GM18520 (cell line): ENCODE results near the gene VSIG10L.

Source experiments
- ATAC-seq: cut with Tn5 transposase; IDR thresholded peaks from one replicate; pipeline ENCODE4 v1.9.1; 2021; ENCODE audit not compliant: unreplicated experiment

The VSIG10L gene

GRCh38 chr19:51318687-51319648 lies 23.0 kb downstream of the VSIG10L start:
- ATAC-seq, result no peak

GRCh38 chr19:51317968-51318367 lies 24.0 kb downstream of the VSIG10L start:
- ATAC-seq, result no peak

GRCh38 chr19:51317376-51317775 lies 24.6 kb downstream of the VSIG10L start:
- no peak for ATAC-seq

GRCh38 chr19:51316688-51317087 lies 25.3 kb downstream of the VSIG10L start:
- ATAC-seq, result no peak

- no peak for ATAC-seq
Observed at GRCh38 chr19:51311351-51312257, 30.3 kb downstream of the VSIG10L start, which contains the start of gene IGLON5. IGLON5 (plus strand) TSS chr19:51311644; CDS start chr19:51311848, 204 bp downstream.

- no peak for ATAC-seq
Observed at GRCh38 chr19:51305479-51305878, 36.5 kb downstream of the VSIG10L start.

GRCh38 chr19:51301266-51301665 lies 40.7 kb downstream of the VSIG10L start:
- ATAC-seq, result no peak

- ATAC-seq, result no peak
Observed at GRCh38 chr19:51297406-51297805, 44.5 kb downstream of the VSIG10L start.

GRCh38 chr19:51296336-51297093 lies 45.4 kb downstream of the VSIG10L start:
- ATAC-seq, result no peak

GRCh38 chr19:51295382-51296126 lies 46.4 kb downstream of the VSIG10L start:
- ATAC-seq, result no peak

GRCh38 chr19:51294977-51295375 lies 47.0 kb downstream of the VSIG10L start:
- ATAC-seq, result no peak

- ATAC-seq, result no peak
Observed at GRCh38 chr19:51294211-51294976, 47.5 kb downstream of the VSIG10L start.

GRCh38 chr19:51293571-51294210 lies 48.2 kb downstream of the VSIG10L start:
- no peak for ATAC-seq

- no peak for ATAC-seq
Observed at GRCh38 chr19:51292971-51293370, 49.0 kb downstream of the VSIG10L start.

- no peak for ATAC-seq
Observed at GRCh38 chr19:51289635-51290034, 52.3 kb downstream of the VSIG10L start.

GRCh38 chr19:51285682-51286081 lies 56.3 kb downstream of the VSIG10L start:
- ATAC-seq, result no peak

GRCh38 chr19:51282335-51282734 lies 59.6 kb downstream of the VSIG10L start:
- ATAC-seq, result no peak
